Brain microvascular endothelial cell (primary cell): ENCODE results near the gene NUCB1.
A peak's percentile ranks its signal among the peaks of the same experiment; 100 is the strongest.

Experiments
- DNase-seq: peaks from one replicate; pipeline ENCODE4 v3.0.0-alpha.2; 2020
- H3K27ac ChIP-seq: fragments of 250-450 bp; sonication (Bioruptor Pico); 2 replicates; pipeline ENCODE4 v1.5.1; 2020; ENCODE audit warnings: mild to moderate bottlenecking, moderate library complexity
- H3K27me3 ChIP-seq: fragments of 250-450 bp; sonication (Bioruptor Pico); replicated peaks from 2 replicates; pipeline ENCODE4 v1.5.1; 2020; ENCODE audit warnings: mild to moderate bottlenecking
- H3K36me3 ChIP-seq: fragments of 250-450 bp; sonication (Bioruptor Pico); replicated peaks from 2 replicates; pipeline ENCODE4 v1.5.1; 2020; ENCODE audit warnings: mild to moderate bottlenecking
- H3K4me3 ChIP-seq: 2 replicates; pipeline ENCODE4 v1.5.1; 2011; ENCODE audit warnings: low read depth, mild to moderate bottlenecking, control low read depth, low read length, moderate library complexity
- CTCF ChIP-seq: IDR thresholded peaks from 2 replicates; pipeline ENCODE4 v1.5.1; 2011; ENCODE audit warnings: low read depth, mild to moderate bottlenecking, moderate library complexity, low read length, control low read depth, inconsistent platforms; ENCODE audit errors: missing control alignments
- in situ Hi-C: cut with HindIII; loops from 2 replicates; pipeline ENCODE4 v1.10.0; 2017; ENCODE audit warnings: low sequenced_read_pairs, low pct_ligation_motif_present

Gene NUCB1

GRCh38 chr19:48899781-48900476 lies at the start of gene NUCB1:
Gene NUCB1, plus strand, starts transcription at chr19:48900312. Its CDS starts 485 bp downstream, at chr19:48900797.
- H3K27ac ChIP-seq = peak within 1 kb of the TSS; percentile 53
- in situ Hi-C loops = no loop called here
- DNase-seq = peak; percentile 99
- no peaks in the 10 kb centered on the region for H3K27me3 ChIP-seq
- H3K36me3 ChIP-seq = peaks cover 4% of the 10 kb centered on the region
- H3K4me3 ChIP-seq = peak within 1 kb of the TSS; percentile 93
- peak; percentile 52 for TF ChIP-seq CTCF

DNA sequence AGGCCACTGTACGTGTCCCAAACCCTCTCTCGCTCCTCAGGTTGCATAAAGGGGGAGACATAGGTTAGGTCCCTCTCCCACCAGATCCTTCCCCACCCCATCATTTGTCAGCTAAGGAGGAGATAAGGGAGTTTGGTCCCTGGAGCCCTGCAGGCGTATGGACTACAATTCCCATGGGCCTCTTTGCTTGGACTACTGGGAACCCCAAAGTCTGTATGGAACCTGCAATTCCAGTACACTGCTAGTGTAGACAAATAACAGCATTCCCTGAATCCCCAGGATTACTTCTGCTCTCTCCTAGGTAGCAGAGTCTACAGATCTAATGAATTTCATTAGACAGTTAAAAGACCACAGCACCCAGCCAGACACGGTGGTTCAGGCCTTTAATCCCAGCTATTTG lies 47.8 kb upstream of the NUCB1 start:
- Histone ChIP-seq H3K27ac (no peak overlapping the region), H3K36me3 (no peaks in the 10 kb centered on the region), H3K27me3 (no peaks in the 10 kb centered on the region), H3K4me3 (no peak overlapping the region)
- in situ Hi-C loops = no loop called here
- no peak for DNase-seq
- TF ChIP-seq CTCF = no peak

DNA sequence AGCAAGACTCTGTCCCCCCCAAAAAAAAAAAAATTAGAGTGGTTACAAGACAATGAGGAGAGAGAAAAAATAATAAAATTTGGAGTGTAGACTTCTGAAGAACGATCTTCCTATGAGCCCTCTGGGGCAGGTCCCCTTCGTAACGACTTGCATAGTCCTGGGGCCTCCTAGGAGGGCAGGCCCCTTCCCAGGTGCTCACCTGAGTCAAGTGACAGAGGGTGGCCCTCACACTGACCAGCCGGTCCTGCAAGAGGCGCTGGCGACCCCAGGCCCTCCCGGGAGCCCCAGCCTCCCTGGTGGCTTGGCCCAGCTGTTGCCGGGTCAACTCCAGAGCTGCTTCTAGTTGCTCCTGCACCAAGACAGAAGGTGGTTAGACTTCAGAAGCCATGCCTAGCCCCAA lies 46.6 kb upstream of the NUCB1 start:
- in situ Hi-C loops = no loop called here
- Histone ChIP-seq H3K27me3 (no peaks in the 10 kb centered on the region), H3K36me3 (no peaks in the 10 kb centered on the region), H3K27ac (no peak overlapping the region), H3K4me3 (no peak overlapping the region)
- DNase-seq = no peak
- no peak for TF ChIP-seq CTCF

DNA sequence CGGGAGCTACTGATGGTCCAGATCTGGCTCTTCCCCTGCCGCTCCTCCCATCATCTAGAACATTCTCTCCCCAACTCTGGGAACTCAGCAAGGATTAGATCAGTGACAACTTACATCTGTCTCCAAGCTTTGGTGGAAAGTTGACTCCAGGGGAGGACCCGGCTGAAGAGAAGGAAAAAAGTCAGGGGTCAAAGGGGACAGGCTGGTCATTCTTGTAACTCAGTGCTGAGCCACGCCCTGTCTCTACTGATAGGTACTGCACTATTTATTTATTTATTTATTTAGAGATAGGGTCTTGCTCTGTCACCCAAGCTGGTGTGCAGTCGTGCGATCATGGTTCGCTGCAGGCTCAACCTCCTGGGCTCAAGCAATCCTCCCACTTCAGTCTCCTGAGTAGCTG lies 46.0 kb upstream of the NUCB1 start:
- Histone ChIP-seq H3K36me3 (no peaks in the 10 kb centered on the region), H3K4me3 (no peak overlapping the region), H3K27ac (no peak overlapping the region), H3K27me3 (no peaks in the 10 kb centered on the region)
- no peak for TF ChIP-seq CTCF
- no peak for DNase-seq
- in situ Hi-C loops = no loop called here

DNA sequence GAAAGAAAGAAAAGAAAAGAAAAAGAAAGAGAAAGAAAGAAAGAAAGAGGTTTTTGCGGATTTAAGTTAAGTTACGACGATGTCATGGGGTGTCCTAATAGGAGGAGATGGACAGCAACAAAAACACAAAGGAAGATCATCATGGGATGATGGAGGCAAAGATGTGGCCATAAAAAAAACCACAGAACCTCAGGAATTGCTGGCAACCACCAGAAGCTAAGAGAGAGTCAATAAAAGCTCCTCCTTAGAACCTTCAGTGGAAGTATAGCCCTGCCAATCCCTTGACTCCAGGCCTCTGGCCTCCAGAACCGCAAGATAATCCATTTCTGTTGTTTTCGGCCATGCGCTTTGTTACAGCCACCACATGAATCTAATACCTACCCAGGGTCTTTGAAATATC lies 43.2 kb upstream of the NUCB1 start:
- H3K4me3 ChIP-seq = no peak overlapping the region
- H3K36me3 ChIP-seq = peaks cover 8% of the 10 kb centered on the region
- H3K27me3 ChIP-seq = no peaks in the 10 kb centered on the region
- TF ChIP-seq CTCF = no peak
- in situ Hi-C loops = no loop called here
- DNase-seq = no peak
- H3K27ac ChIP-seq = no peak overlapping the region
